GM23248 (cell line): Measurements from ENCODE around the gene SLC35D2.

ENCODE experiments used
- EZH2 ChIP-seq: fragments of 200-600 bp; sonication (generic); IDR thresholded peaks from 2 replicates; pipeline ENCODE4 v1.6.1; 2018; ENCODE audit warnings: antibody characterized with exemption, mild to moderate bottlenecking; ENCODE audit not compliant: insufficient read depth, poor library complexity, severe bottlenecking
- EZH2phosphoT487 ChIP-seq: fragments of 200-600 bp; sonication (generic); IDR thresholded peaks from 2 replicates; pipeline ENCODE4 v1.6.1; 2018; ENCODE audit warnings: antibody characterized with exemption, moderate library complexity, mild to moderate bottlenecking, low read depth; ENCODE audit not compliant: insufficient read depth

DNA sequence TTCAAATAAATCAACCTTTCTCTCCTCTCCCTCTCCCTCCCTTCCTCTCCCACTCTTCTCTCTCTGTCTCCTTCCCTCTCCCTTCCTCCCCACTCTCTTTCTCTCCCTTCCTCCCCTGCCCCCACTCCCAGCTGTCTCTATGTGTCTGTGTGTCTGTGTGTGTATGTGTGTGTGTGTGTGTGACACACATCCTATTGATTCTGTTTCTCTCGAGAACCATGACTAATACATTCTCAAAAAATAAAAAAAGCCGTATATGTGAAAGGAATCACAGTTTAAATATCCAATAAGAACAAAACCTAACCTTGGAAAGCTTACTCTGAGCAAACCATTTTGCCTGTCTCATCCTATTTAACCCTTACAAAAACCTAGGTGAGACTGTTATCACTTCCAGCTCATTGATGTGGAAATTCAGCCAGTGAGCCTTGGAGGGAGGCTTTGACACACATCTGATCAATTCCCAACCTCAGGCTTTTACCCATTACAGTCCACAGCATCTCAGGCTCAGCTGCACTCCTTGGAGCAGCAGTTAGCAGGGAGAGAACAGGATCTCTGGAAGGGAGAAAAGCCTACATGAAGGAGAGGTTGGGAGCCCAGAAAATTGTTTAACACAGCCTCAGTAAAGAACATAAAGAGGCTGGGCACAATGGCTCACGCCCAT is 89.9 kb downstream of the SLC35D2 start:
- TF ChIP-seq EZH2 (no peak), EZH2phosphoT487 (no peak)
